ENCODE data around the gene EIF4G3.
"Not testable (repeated sequence)": the region's sequence is repeated elsewhere in the genome, so short reads cannot be mapped to it uniquely, and the experiment has no call there.

EIF4G3 gene

DNA sequence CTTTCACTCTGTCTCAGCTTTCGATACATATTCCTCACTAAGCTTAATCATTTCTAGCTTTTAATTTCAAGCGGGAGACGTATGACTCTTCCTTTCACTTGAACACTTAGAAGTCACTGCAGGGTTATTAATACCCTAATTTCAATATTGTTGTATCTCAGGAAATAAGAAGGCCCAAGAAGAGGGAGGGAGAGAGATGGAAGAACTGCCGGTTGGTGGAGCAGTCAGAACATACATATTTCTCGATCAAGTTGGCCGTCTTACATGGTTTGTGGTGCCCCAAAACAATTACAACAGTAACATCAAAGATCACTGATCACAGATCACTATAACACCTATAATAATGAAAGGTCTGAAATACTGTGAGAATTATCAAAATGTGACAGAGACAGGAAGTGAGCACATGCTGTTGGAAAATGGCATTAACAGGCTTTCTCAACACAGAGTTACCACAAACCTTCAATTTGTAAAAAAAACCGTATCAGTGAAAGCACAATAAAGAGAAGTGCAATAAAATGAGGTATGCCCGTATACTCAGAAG is 244.2 kb downstream of the EIF4G3 start:
- DNase-seq, result peak; percentile 29 to 49

DNA sequence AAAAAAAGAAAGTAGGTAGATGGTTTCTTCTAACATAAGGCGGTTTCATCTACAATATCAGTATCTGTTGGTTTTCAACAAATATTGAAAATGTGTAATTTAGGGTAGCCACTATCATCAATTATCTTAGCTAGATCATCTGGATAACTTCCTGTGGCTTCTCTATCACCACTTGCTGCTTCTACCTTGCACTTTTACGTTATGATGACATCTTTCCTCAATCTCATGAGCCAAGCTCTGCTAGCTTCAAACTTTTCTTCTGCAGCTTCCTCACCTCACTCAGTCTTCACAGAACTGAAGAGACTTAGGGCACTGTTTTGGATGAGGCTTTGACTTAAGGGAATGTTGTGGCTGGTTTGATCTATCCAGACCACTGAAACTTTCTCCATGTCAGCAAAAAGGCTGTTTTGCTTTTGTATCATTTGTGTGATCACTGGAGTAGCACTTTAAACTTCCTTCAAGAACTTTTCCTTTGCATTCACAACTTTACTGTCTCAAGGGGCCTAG is 244.7 kb downstream of the EIF4G3 start:
- DNase-seq, result peak; percentile 34 to 40

DNA sequence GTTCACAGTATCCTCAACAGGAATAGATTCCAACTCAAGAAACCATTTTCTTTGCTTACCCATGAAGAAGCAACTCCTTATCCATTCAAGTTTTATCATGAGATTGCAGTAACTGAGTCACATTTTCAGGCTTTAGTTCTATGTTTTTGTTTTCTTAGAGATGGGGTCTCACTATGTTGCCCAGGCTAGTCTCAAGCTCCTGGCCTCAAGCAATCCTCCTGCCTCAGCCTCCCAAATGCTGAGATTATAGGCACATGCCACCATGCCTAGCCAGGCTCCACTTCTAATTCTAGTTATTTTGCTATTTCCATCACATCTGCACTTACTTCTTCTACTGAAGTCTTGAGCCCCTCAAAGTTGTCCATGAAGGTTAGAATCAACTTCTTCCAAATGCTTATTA is 246.3 kb downstream of the EIF4G3 start:
- DNase-seq, result no peak

DNA sequence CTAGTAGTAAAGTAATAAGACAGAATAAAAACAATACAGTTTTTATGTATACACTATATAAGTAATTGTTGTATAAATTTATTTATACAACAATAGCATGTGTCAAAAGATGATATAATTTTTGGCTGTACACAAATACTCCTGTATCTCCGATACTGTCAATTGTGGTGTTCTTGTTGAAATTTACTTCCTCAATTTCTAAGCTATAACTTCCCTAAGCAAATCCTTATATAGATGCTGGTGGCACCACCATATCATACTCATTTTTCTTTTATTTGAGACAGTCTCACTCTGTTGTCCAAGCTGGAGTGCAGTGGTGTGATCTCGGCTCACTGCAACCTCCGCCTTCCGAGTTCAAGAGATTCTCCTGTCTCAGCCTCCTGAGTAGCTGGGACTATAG is 248.6 kb downstream of the EIF4G3 start:
- DNase-seq, result no peak

DNA sequence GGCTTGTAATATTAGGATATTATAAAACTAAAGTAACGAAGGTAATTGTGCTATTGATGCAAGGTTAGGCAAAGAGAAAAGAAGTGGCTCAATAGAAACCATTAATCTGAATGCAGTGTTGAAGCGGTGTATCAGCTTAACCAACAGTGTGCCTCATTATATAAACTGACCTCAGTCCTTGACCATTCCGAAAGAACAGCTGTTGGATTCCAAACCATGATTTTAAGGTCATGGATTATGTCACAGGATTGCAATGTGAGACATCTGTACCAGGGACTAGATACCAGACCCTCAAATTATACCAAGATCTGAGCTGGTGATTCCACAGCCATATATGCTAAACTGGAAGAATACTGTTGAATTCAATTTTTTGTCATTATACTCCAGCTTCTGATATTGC is 255.4 kb downstream of the EIF4G3 start:
- DNase-seq, result no peak

DNA sequence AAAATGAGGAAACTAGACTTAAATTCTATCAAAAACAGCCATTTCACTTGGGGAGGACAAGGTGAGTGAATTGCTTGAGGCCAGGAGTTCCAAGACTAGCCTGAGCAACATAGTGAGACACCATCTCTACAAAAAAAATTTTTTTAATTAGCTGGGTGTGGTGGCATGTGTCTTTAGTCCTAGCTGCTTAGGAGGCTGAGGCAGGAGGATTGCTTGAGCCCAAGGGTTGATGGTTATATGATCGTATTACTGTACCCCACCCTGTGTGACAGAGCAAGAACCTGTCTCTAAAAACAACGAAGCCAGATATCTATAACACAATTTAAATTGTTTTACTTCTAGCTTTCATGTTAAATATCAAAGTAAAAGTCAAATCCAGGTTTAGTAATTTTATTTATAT is 263.5 kb downstream of the EIF4G3 start:
- no peak for DNase-seq

DNA sequence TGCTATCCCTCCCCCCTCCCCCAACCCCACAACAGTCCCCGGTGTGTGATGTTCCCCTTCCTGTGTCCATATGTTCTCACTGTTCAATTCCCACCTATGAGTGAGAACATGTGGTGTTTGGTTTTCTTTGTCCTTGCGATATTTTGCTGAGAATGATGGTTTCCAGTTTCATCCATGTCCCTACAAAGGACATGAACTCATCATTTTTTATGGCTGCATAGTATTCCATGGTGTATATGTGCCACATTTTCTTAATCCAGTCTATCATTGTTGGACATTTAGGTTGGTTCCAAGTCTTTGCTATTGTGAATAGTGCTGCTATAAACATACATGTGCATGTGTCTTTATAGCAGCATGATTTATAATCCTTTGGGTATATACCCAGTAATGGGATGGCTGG is 269.2 kb downstream of the EIF4G3 start:
- not testable (repeated sequence) for DNase-seq

DNA sequence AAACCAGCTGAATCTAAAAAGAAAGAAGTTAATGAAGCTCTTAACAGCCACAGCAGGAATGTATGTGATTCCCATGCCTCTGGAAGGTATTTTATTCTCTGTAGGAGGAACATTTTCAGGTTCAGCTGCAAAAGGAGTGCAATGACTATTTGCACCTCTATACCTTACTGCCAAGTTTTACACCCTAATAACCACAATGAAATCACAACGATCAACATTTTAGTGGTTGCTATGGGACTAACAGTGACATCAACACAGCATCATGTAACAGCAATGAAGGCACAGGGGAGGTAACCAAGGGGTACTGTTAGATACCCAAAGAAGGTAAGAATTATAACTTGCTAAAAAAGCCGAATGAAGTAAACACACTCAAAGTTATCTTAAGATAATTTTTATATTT is 273.3 kb downstream of the EIF4G3 start:
- DNase-seq, result no peak

DNA sequence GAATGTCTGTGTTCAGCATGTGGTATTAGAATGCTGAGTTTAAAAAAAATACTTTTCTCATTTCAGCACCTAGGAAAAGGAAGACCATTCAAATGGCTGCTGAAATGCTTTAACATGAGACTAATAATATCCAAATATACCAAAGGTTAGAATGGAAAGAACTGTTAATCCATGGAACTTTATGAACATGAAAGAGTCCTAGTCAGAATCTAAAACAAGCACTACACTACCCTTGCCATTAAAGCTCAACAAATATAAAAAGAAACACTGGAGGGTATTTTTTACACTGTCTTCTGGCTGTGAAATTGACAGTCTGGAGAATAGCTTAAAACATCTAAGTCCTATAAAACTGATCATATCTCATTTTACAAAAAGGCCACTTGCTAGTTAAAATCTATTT is 276.6 kb downstream of the EIF4G3 start:
- no peak for DNase-seq

DNA sequence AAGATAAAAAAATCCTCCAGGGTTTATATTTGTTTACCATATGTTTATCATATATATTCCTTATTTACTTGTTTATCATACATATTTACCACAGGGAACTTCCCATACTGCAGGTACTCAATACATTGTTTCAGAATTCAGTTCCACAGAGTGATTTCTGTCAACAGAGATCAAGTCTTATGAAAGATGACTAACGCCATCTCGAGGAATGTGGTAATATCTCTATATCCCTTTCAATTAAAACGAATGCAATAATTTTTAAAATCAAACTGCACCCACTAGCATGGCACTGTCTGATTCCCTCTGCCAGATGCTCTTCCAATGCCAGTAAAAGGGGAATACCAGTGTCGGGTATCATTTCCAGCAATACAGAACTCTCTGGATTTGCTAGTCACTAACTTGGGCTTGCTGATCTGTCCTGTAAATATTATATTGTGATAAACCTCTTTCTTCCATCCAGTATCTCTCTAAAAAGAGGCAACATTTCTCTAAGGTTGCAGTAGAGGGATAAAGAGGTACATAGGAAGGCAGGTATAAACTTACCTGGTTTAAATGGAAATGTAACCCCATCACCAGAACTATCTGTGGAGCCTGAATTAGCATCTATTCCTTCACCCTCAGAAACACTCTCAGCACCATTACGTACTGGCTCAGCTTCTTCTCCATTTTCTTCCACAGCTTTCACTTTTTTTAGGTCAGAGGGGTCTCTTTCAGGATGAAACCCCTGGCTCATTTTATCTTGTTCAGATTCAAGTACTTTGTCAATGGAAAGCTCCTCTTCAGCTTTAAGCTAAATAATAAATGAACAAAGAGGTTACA is 277.3 kb downstream of the EIF4G3 start:
- DNase-seq, result no peak

DNA sequence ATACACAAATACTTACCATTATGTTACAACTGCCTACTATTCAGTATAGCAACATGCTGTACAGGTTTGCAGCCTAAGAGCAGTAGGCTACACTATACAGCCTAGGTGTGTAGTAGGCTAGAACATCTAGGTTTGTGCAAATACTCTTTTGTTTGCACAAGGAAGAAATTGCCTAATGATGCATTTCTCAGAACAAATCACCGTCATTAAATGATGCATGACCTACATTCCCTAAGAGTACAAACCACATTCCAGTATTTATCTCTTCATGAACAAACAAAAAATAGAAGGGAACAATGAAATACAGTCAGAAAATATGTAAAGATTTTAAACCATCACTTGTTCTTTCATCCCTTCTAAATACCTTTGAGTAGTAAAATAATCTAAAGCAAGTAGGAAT is 279.9 kb downstream of the EIF4G3 start:
- DNase-seq, result no peak

DNA sequence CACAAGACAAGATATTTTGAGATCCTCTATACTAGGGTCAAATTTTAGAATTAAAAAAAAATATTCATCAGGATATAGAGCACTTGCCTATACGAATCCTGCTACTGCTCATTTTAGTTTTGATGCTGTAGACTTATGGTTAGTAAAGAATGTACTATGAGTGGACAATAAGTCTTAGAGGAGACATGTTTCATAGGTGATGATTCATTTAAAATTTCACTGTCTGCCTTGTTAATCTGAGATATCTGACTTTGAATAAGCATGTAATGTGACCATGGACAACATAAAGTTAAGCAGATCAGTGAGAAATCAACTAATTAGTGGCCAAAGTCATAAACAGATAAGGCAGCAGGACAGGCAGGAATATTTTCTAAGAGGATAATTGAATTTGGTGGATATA is 282.8 kb downstream of the EIF4G3 start:
- DNase-seq, result no peak

DNA sequence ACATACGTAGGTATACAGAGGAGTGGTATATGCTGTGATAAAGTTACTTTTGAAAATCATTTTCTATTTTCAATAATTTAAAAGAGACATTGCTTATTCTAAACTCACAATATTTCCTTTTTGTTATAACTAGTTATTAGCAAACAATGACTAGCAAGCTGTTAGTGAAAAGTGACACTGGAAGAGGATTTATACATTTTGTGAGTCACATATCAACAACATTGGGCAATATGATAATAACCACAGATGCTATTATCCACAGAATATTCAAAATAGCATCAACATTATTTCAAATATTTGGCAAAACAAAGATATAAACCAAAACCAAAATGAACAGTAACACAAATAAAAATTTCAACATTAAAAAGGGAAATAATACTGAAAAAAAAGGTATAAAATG is 285.6 kb downstream of the EIF4G3 start:
- DNase-seq, result no peak

DNA sequence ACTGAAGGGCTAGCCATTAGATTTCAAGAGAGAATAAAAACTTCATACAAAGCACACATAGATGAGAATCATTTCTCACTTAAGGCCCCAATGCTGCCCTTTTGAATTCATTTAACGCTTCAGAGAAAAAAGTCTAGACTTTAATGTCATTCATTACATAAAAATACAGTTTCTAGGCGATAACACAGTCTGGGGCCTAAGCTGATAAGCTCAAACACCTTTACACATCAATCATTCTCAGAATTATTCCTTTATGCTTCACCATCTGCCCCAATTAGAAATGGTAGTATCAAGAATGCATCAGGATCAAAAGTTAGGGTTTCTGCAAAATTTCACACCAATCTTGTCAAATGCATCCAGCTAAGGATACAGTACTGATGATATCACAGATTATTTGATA is 289.5 kb downstream of the EIF4G3 start:
- no peak for DNase-seq

DNA sequence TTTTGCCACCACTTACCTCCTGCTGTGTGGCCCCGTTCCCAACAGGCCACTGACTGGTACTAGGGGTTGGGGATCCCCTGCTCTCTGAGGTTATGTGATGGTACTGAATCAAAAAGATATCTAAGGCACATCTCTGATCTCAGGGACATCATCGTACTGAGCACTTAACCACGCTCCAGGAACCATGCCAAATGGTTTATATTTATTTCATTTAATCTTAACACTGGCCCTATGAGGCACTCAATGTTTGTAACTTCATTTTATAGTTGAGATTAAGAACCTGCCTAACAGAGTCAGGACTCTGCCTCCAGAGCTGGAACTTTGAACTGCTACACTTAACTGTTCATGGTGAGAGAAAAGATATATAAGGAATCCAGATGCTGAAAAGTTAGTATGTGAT is 291.6 kb downstream of the EIF4G3 start:
- DNase-seq, result no peak

DNA sequence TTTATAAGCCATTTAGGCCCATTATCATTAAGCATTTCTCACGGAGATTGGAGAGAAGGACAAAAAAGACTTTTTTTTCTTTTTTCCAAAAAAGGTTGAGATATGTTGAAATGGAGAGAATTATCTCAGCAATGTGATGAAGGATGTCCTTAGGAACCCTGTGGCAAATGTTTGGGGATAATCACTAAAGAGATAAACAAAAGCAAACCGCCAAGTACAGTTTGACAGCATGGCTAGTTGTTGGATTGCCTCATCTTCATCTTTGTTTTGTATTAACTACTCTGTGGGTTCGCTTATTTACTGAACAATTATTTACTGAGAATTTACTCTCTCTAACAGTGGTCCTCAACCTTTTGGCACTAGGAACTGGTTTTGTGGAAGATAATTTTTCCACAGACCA is 292.2 kb downstream of the EIF4G3 start:
- DNase-seq, result no peak

DNA sequence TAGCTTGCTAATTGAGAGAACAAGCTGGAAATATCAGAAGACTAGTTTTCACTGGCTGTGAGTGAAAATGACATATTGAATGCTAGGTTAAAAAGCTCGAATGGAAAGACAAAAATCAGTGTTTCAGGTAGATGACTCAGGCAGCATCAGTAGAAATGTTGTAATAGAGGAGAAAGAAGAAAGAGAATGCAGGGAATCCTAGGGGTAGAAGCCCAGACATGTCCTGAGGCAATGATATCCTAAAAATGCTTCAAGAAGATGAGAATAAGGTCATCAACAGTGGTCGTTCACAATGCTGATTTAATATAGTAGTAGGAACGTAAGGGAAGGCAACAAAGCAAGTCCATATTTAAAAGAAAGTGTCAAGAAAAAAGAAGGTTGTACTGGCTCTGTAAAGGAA is 292.9 kb downstream of the EIF4G3 start:
- no peak for DNase-seq

DNA sequence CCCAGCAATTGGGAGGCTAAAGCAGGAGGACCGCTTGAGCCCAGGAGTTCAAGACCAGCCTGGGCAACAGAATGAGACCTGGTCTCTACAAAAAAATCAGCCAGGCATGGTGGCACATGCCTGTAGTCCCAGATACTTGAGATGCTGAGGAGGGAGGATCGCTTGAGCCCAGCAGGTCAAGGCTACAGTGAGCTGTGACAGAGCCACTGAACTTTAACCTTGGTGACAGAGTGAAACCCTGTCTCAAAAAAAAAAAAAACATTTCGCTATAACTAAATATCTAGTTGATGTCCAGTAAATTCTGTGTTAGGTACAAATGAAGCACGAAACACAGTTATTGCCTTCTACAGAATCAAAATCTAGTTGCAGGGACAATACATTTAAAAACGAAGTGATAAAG is 293.9 kb downstream of the EIF4G3 start:
- no peak for DNase-seq

DNA sequence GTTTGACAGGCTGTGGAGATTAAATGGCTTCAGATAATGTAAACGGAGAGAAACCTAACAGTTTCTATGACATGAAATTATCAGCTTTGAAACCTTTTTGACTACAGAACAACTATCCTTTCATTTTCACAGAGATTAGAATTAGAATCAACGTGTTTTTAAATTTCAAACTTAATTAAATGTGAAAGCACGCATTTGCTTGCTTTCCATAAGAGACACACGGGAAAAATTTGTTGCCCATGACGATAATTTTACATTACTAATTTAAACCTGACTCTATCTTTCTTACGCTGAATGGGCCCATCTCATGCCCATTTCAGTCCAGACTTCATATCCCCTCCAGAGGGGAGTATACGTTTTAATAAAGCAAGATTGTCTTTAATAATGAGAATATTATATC is 297.9 kb downstream of the EIF4G3 start:
- no peak for DNase-seq

DNA sequence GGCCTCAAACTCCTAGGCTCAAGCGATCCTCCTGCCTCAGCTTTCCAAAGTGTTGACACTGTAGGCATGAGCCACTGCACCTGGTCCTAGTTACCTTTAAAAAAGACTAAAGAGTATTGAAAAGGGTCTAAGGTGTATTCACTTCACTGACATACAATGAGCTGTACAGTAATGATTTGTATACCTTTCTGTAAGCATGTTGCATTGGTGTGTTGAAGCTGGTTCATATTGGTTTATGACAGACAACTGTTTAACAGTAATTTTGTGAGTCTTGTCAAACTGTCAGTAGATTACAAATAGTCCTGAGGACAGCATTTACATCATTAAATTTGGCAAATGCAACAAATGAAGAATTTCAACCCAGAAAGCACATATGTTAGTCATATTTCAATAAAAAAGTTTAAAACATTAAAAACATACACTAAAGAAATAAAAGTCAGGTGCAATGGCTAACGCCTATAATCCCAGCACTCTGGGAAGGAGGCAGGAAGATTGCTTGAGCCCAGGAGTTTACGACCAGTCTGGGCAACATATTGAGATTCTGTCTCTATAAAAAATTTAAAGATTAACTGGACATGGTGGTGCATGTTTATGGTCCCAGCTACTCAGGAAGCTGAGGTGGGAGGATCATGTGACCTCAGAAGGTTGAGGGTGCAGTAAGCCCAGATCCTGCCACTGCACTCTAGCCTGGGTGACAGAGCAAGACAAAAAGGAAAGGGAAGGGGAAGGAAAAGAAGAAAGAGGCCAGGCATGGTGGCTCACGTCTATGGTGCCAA is 301.3 kb downstream of the EIF4G3 start:
- DNase-seq, result no peak

DNA sequence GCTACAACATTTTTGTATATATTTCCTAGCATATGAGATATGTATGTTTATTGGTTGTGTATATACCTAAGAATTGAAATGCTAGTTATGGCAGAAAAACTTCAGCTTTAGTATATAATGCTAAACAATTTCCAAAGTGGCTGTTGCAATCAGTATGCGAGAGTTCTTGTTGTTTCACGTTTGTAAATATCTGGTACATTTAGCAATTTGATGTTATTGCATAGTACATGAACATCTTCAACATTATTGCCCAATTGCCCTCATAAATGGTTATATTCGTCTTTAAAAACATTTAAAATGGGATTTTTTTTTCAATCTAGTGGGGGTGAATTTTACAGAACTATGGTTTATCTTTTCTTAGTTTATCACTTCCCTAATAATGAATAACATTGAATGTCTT is 303.4 kb downstream of the EIF4G3 start:
- DNase-seq, result no peak

DNA sequence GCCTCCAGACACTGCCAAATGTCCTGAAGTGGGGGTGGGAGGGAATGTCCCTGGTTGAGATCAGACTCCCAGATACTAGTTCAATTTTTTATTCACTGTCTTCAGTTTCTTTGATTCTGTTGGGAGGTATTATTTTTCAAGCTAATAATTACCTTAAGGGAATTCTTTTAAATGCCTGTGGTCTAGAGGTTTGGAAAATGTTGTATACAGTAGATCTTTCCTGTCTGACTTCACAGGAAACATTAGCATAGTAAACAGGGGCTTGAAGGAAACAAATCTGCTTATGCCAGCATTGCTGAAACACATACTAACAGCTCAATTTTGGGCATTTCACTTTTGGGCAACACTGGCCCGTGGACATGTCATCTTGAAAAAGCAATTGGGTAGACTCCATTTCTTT is 305.3 kb downstream of the EIF4G3 start:
- no peak for DNase-seq

DNA sequence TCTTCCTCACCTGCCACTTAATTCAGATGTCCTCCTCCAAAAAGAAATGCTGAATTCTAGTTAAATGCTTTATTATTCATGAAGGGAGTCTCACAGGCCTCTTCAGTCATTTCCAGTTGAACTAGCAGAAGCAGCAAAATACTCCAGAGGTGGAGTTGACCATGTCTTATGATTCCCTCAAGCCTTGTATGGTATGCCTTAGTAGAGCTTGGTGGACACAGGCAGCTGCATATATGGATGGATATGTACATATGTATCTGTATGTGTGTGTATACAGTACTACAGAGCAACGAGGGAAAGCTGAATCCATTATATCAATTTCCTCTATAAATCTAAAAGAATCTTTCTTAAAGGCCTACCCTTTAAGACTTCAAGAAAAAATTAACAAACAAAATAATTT is 306.0 kb downstream of the EIF4G3 start:
- DNase-seq, result no peak

DNA sequence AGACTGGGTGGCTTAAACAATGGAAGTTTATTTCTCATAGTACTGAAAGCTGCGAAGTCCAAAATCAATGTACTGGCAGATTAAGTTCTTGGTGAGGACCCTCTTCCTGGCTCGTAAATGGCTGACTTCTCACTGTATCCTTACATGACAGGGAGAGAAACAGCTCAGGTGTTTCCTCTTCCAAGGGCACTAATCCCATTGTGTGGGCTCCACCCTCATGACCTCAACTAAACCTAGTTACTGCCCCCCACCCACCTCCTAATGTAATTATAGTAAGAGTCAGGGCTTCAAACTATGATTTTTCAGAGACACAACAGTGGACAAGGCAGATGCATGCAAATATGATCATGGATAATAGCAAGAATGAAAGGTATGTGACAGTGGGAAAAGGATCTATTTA is 308.4 kb downstream of the EIF4G3 start:
- DNase-seq, result no peak

All from activated T-cell treated with anti-CD3 and anti-CD28 coated beads, Interleukin-2, amount 50 U/mL, for 48 hours (primary cell).